Mesothelial cell of epicardium (in vitro differentiated cells): ENCODE results near the gene MRPS23. TPM values are rescaled to one million over a fixed set of nuclear protein-coding genes. Genes with fewer than 3 reads are reported as not detected.

ENCODE experiments used
- DNase-seq, 2 experiments: peaks; one replicate each; pipeline ENCODE4 v3.0.0; 2021; ENCODE audit warnings: low spot score in 2 of 2; ENCODE audit not compliant: unreplicated experiment in 2 of 2
- H3K27ac Mint-ChIP-seq: 2 replicates; pipeline ENCODE4 v1.8.0; 2021; ENCODE audit warnings: mixed read lengths
- H3K27me3 Mint-ChIP-seq: 2 replicates; pipeline ENCODE4 v1.8.0; 2021; ENCODE audit warnings: low read depth, mixed read lengths
- H3K36me3 Mint-ChIP-seq: 2 replicates; pipeline ENCODE4 v1.8.0; 2021; ENCODE audit warnings: mixed read lengths
- H3K4me1 Mint-ChIP-seq: 2 replicates; pipeline ENCODE4 v1.8.0; 2021; ENCODE audit warnings: mixed read lengths
- H3K4me3 Mint-ChIP-seq: 2 replicates; pipeline ENCODE4 v1.8.0; 2021; ENCODE audit warnings: mild to moderate bottlenecking, moderate library complexity, mixed read lengths
- H3K9me3 Mint-ChIP-seq: 2 replicates; pipeline ENCODE4 v1.8.0; 2021; ENCODE audit warnings: mixed read lengths
- total RNA-seq: library from RNA; stranded (reverse); gene quantifications from 3 replicates; pipeline ENCODE4 v1.2.1, GENCODE V29; 2021
- TF ChIP-seq, protein P1 (sequence below): fragments of 200-600 bp; sonication (generic); IDR thresholded peaks from one replicate; pipeline ENCODE4 v1.5.0; 2021; ENCODE audit warnings: antibody characterized with exemption; ENCODE audit not compliant: unreplicated experiment

MRPS23 gene
- total RNA-seq, 1 donor from 2014 or later: 42.1 TPM

GRCh38 chr17:57881143-57881542 lies 31.3 kb upstream of the MRPS23 start:
- Mint-ChIP-seq H3K9me3 (no peaks in the 10 kb centered on the region), H3K4me1 (peaks cover 64% of the 10 kb centered on the region), H3K36me3 (peaks cover 14% of the 10 kb centered on the region), H3K27me3 (no peaks in the 10 kb centered on the region), H3K27ac (peak overlapping the region; percentile 98), H3K4me3 (no peak overlapping the region)
- TF ChIP-seq, protein P1, sequence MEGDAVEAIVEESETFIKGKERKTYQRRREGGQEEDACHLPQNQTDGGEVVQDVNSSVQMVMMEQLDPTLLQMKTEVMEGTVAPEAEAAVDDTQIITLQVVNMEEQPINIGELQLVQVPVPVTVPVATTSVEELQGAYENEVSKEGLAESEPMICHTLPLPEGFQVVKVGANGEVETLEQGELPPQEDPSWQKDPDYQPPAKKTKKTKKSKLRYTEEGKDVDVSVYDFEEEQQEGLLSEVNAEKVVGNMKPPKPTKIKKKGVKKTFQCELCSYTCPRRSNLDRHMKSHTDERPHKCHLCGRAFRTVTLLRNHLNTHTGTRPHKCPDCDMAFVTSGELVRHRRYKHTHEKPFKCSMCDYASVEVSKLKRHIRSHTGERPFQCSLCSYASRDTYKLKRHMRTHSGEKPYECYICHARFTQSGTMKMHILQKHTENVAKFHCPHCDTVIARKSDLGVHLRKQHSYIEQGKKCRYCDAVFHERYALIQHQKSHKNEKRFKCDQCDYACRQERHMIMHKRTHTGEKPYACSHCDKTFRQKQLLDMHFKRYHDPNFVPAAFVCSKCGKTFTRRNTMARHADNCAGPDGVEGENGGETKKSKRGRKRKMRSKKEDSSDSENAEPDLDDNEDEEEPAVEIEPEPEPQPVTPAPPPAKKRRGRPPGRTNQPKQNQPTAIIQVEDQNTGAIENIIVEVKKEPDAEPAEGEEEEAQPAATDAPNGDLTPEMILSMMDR: no peak
- no peak for DNase-seq

GRCh38 chr17:57880086-57880456 lies 30.2 kb upstream of the MRPS23 start:
- H3K4me3 Mint-ChIP-seq: no peak overlapping the region
- peaks cover 75% of the 10 kb centered on the region for H3K4me1 Mint-ChIP-seq
- TF ChIP-seq, protein P1: no peak
- no peaks in the 10 kb centered on the region for H3K27me3 Mint-ChIP-seq
- H3K36me3 Mint-ChIP-seq: peaks cover 14% of the 10 kb centered on the region
- peak overlapping the region; percentile 98 for H3K27ac Mint-ChIP-seq
- DNase-seq: no peak
- H3K9me3 Mint-ChIP-seq: no peaks in the 10 kb centered on the region

- TF ChIP-seq, protein P1: no peak
- Mint-ChIP-seq H3K36me3 (peaks cover 10% of the 10 kb centered on the region), H3K27me3 (no peaks in the 10 kb centered on the region), H3K4me1 (peaks cover 78% of the 10 kb centered on the region), H3K9me3 (no peaks in the 10 kb centered on the region), H3K4me3 (no peak overlapping the region), H3K27ac (peak overlapping the region; percentile 98)
- no peak for DNase-seq
These were observed 29.7 kb upstream of the MRPS23 start for GRCh38 chr17:57879437-57880085.

GRCh38 chr17:57877803-57878377 lies 28.0 kb upstream of the MRPS23 start:
- Mint-ChIP-seq H3K4me1 (peaks cover 90% of the 10 kb centered on the region), H3K9me3 (no peaks in the 10 kb centered on the region), H3K27me3 (no peaks in the 10 kb centered on the region), H3K36me3 (peaks cover 3% of the 10 kb centered on the region), H3K4me3 (no peak overlapping the region), H3K27ac (peak overlapping the region; percentile 93)
- TF ChIP-seq, protein P1: no peak
- DNase-seq: no peak

DNA sequence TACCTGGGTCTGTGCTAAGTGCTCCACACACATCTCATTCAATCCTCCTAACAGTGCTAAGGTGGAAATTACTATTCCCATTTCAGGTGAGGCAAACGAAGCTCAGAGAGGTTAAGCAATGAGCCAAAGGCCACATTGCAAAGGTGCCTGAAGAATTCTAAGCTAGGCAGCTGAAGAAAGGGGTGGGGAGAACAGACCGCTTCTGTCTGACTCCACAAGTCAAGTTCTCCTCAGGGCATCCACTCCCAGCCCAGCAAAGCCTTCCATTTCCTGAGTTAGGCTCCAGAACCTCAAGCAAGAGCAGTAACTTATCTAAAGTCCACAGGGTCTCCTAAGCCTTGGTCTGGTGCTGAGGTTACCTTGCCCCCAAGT lies 27.0 kb upstream of the MRPS23 start:
- TF ChIP-seq, protein P1: no peak
- Mint-ChIP-seq H3K4me1 (peaks cover 84% of the 10 kb centered on the region), H3K4me3 (no peak overlapping the region), H3K9me3 (no peaks in the 10 kb centered on the region), H3K36me3 (peaks cover 6% of the 10 kb centered on the region), H3K27me3 (no peaks in the 10 kb centered on the region), H3K27ac (peak overlapping the region; percentile 98)
- no peak for DNase-seq
